ENCODE measurements around the gene MARCKSL1.

MARCKSL1 gene

DNA sequence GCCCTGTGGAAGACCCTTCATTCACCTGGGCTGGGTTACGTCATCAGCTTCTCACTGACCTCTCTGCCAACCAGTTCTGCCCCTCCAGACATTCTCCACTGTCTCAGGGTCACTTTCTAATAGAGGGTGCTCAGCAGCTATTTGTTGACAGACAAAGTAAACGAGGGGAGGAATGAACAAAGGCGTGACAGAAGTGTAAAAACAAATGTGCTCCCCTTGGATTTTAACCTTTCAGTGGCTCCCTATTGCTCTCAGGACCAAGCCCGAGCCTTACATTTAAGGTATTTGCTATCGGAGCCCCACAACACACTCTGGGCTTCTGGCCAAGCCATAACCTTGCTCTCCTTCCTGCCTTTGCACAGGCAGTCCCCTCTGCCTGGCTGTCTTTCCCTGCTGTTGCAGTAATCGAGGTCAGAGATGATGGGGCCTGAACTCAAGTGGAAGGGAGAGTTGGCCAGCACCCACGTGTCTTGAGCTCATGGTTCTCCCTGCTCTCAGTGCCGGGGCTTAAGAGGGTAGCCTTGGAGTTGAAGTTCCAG, 9.3 kb upstream of the MARCKSL1 start:
- in situ Hi-C loops (cut with HindIII; ENCODE audit: low sequenced_read_pairs) = no loop called here
- peak; percentile 35 for DNase-seq (ENCODE audit: low read depth)
- TF ChIP-seq CTCF (IDR thresholded peaks at IDR 0.05; ENCODE audit: low read depth, low read length, missing control alignments) = no peak
- no peak overlapping the region for H3K4me3 ChIP-seq (ENCODE audit: low read depth, low read length)

DNA sequence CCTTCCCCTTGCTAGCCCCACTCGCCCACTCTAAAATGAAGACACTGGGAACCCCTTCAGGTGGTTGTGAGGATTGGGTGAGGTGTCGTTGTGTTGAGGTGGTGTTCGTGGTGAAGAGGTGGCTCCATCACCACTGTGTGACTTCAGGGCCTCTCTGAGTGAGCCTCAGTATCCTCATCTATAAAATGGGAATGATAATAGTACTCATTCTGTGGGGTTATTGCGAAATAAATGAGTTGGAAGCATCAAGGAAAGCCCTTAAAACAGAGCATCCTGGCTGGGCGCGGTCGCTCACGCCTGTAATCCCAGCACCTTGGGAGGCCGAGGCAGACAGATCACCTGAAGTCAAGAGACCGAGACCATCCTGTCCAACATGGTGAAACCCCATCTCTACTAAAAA, 6.7 kb upstream of the MARCKSL1 start:
- in situ Hi-C loops (cut with HindIII; ENCODE audit: low sequenced_read_pairs) = no loop called here

GRCh38 chr1:32341971-32342370, 5.9 kb upstream of the MARCKSL1 start:
- TF ChIP-seq CTCF (IDR thresholded peaks at IDR 0.05; ENCODE audit: low read depth, low read length, missing control alignments) = no peak
- no peak for DNase-seq (ENCODE audit: low read depth)
- in situ Hi-C loops (cut with HindIII; ENCODE audit: low sequenced_read_pairs) = no loop called here
- H3K4me3 ChIP-seq (ENCODE audit: low read depth, low read length) = no peak overlapping the region

More for the DNA sequence above, 6.7 kb upstream of the MARCKSL1 start:
- no peak for TF ChIP-seq CTCF (IDR thresholded peaks at IDR 0.05; ENCODE audit: low read depth, low read length, missing control alignments)
- no peak for DNase-seq (ENCODE audit: low read depth)
- H3K4me3 ChIP-seq (ENCODE audit: low read depth, low read length) = no peak overlapping the region

- TF ChIP-seq CTCF (IDR thresholded peaks at IDR 0.05; ENCODE audit: low read depth, low read length, missing control alignments) = no peak
- in situ Hi-C loops (cut with HindIII; ENCODE audit: low sequenced_read_pairs) = no loop called here
- no peak for DNase-seq (ENCODE audit: low read depth)
- H3K4me3 ChIP-seq (ENCODE audit: low read depth, low read length) = no peak overlapping the region
Observed at GRCh38 chr1:32341186-32341757, 5.2 kb upstream of the MARCKSL1 start.

- no peak for TF ChIP-seq CTCF (IDR thresholded peaks at IDR 0.05; ENCODE audit: low read depth, low read length, missing control alignments)
- H3K4me3 ChIP-seq (ENCODE audit: low read depth, low read length) = no peak overlapping the region
- in situ Hi-C loops (cut with HindIII; ENCODE audit: low sequenced_read_pairs) = no loop called here
- DNase-seq (ENCODE audit: low read depth) = no peak
Observed at GRCh38 chr1:32339363-32339978, 3.4 kb upstream of the MARCKSL1 start.

DNA sequence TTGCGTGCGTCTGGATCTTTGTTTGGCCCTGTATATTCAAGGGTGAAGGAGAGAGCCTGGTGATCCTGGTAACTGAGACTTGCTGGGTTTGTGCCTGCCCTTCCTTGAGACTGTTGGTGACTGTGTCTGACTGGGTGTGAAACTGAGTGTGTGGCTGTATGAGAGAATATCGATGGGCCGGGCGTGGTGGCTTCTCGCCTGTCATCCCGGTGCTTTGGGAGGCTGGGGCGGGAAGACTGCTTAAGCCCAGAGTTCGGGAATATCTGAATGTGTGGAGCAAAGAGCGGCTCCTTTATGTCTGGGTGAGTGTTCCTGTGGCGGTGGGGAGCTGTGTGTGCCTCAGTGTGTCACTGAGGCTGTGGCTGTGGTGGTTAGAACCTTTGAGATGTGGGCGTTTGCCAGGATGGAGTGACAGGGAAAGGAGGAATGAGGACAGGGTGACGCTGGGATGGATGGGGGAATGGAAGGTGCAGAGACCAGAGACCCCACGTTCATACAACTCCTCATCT, 2.7 kb upstream of the MARCKSL1 start:
- no peak for DNase-seq (ENCODE audit: low read depth)
- in situ Hi-C loops (cut with HindIII; ENCODE audit: low sequenced_read_pairs) = no loop called here
- no peak overlapping the region for H3K4me3 ChIP-seq (ENCODE audit: low read depth, low read length)
- no peak for TF ChIP-seq CTCF (IDR thresholded peaks at IDR 0.05; ENCODE audit: low read depth, low read length, missing control alignments)
